22Rv1 (cell line): ENCODE measurements around the gene MAP2.

ENCODE experiments used
- CTCF ChIP-seq: fragments of 450-650 bp; IDR thresholded peaks from 2 replicates; pipeline ENCODE4 v1.5.1; 2017; ENCODE audit warnings: mild to moderate bottlenecking
- ZFX ChIP-seq: fragments of 450-650 bp; IDR thresholded peaks from 2 replicates; pipeline ENCODE4 v1.6.1; 2017; ENCODE audit warnings: antibody characterized with exemption, borderline replicate concordance

- no peak for TF ChIP-seq CTCF
- no peak for TF ChIP-seq ZFX
These were observed 278.9 kb downstream of the MAP2 start for GRCh38 chr2:209702775-209703174.
